Esophagus squamous epithelium (tissue), 5 donors: ENCODE measurements around the gene LANCL1. TPM values are rescaled to one million over a fixed set of nuclear protein-coding genes. Genes with fewer than 3 reads are reported as not detected.

Source experiments
- DNase-seq: peaks from one replicate; lab custom pipeline; 2025; lab: John Stamatoyannopoulos, UW
- H3K27ac ChIP-seq, 4 donors: fragments of 200-600 bp; sonication (generic); one replicate each; pipeline ENCODE4 v1.5.1; 2016 to 2019; ENCODE audit warnings: mild to moderate bottlenecking in 1 of 4
- H3K27me3 ChIP-seq, 4 donors: fragments of 200-600 bp; sonication (generic); 1 replicate in 3 of 4; 2 replicates in 1 of 4; pipeline versions ENCODE4 v1.5.1 to v1.6.0; 2017 to 2021; ENCODE audit warnings: antibody characterized with exemption in 1 of 4
- H3K36me3 ChIP-seq, 3 donors: fragments of 200-600 bp; sonication (generic); one replicate each; pipeline ENCODE4 v1.5.1; 2016 to 2019
- H3K4me1 ChIP-seq, 3 donors: fragments of 200-600 bp; sonication (generic); one replicate each; pipeline ENCODE4 v1.5.1; 2017 to 2019
- H3K4me3 ChIP-seq, 4 donors: fragments of 200-600 bp; sonication (generic); 1 replicate in 3 of 4; 2 replicates in 1 of 4; pipeline ENCODE4 v1.5.1; 2016 to 2019; ENCODE audit warnings: mild to moderate bottlenecking in 2 of 4, moderate library complexity in 1 of 4
- H3K9me3 ChIP-seq, 3 donors: fragments of 200-600 bp; sonication (generic); one replicate each; pipeline ENCODE4 v1.5.1; 2016 to 2019
- POLR2A ChIP-seq, 4 donors: fragments of 450-650 bp; IDR thresholded peaks; one replicate each; pipeline ENCODE4 v1.6.1; 2017; ENCODE audit warnings: antibody characterized with exemption in 4 of 4, mild to moderate bottlenecking in 4 of 4, moderate library complexity in 3 of 4
- WGBS, 2 donors: methylation state at CpG; one replicate each; pipeline ENCODE4 v1.1.5; 2018; 5-methylcytosine and 5-hydroxymethylcytosine counted together
- intact Hi-C: fragments of 100-400 bp; cut with DNase I; formaldehyde crosslinking; loops from one replicate; pipeline ENCODE4 v1.15.0; 2022
- total RNA-seq, 4 donors: library from RNA; depleted of rRNA; stranded (reverse); fragments of >200 nt; gene quantifications; one replicate each; pipeline ENCODE4 v1.1.0, GENCODE V29; 2016
- TF ChIP-seq, protein P1 (sequence below), 6 experiments: fragments of 450-650 bp in 4 of 6; fragments of 200-600 bp in 2 of 6; sonication (generic) in 2 of 6; IDR thresholded peaks; one replicate each; pipeline ENCODE4 v1.5.1; 2016 to 2019; ENCODE audit warnings: antibody characterized with exemption in 6 of 6, mild to moderate bottlenecking in 4 of 6, moderate library complexity in 4 of 6
- donor health status: DM: yes; HTN: yes; CAD: no.

LANCL1 gene
- total RNA-seq, 4 donors from 2014 or later = 15.4 to 28.9 (median 24.5) TPM

DNA sequence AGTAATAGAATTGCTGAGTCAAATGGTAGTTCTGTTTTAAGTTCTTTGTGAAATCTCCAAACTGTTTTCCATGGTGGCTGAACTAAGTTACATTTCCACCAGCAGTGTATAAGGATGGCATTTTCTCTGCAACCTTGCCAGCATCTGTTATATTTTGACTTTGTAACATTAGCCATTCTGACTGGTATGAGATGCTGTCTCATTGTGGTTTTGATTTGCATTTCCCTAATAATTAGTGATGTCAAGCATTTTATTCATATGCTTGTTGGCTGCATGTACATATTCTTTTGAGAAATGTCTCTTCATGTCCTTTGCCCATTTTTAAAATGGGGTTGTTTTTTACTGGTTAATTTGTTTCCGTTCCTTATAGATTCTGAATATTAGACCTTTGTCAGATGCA lies 63.9 kb downstream of the LANCL1 start:
- Histone ChIP-seq H3K4me3 (no peak overlapping the region), H3K4me1 (no peaks in the 10 kb centered on the region), H3K27me3 (no peaks in the 10 kb centered on the region), H3K9me3 (no peaks in the 10 kb centered on the region), H3K27ac (no peak overlapping the region), H3K36me3 (no peaks in the 10 kb centered on the region)
- no peak for TF ChIP-seq POLR2A (IDR thresholded peaks at IDR 0.05)
- TF ChIP-seq, protein P1, sequence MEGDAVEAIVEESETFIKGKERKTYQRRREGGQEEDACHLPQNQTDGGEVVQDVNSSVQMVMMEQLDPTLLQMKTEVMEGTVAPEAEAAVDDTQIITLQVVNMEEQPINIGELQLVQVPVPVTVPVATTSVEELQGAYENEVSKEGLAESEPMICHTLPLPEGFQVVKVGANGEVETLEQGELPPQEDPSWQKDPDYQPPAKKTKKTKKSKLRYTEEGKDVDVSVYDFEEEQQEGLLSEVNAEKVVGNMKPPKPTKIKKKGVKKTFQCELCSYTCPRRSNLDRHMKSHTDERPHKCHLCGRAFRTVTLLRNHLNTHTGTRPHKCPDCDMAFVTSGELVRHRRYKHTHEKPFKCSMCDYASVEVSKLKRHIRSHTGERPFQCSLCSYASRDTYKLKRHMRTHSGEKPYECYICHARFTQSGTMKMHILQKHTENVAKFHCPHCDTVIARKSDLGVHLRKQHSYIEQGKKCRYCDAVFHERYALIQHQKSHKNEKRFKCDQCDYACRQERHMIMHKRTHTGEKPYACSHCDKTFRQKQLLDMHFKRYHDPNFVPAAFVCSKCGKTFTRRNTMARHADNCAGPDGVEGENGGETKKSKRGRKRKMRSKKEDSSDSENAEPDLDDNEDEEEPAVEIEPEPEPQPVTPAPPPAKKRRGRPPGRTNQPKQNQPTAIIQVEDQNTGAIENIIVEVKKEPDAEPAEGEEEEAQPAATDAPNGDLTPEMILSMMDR (IDR thresholded peaks at IDR 0.05) = no peak
- 96 to 100% methylated on average over 1 of the region's 1 CpG for WGBS, 2 donors
- DNase-seq = no peak
- intact Hi-C loops = no loop called here

DNA sequence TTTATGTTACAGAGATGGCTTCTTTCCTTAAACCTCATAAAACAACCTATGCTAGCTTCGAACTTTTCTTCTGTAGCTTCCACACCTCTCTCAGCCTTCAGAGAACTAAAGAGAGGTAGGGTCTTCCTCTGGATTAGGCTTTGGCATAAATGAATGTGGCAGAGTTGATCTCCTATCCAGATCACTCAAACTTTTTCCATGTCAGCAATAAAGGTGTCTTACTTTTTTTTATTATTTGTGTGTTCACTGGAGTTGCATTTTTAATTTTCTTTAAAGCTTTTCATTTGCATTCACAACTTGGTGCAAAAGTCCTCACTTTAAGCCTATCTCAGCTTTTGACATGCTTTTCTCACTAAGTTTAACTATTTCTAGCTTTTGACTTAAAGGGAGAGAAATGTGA lies 66.0 kb downstream of the LANCL1 start:
- TF ChIP-seq POLR2A (IDR thresholded peaks at IDR 0.05) = no peak
- TF ChIP-seq, protein P1 (IDR thresholded peaks at IDR 0.05) = no peak
- Histone ChIP-seq H3K9me3 (no peaks in the 10 kb centered on the region), H3K36me3 (no peaks in the 10 kb centered on the region), H3K27me3 (no peaks in the 10 kb centered on the region), H3K27ac (no peak overlapping the region), H3K4me3 (no peak overlapping the region), H3K4me1 (peaks cover 0 to 4% (median 0%) of the 10 kb centered on the region in 3 donors)
- DNase-seq = no peak
- intact Hi-C loops = no loop called here
- 57 to 65% methylated on average over 1 of the region's 1 CpG for WGBS, 2 donors

DNA sequence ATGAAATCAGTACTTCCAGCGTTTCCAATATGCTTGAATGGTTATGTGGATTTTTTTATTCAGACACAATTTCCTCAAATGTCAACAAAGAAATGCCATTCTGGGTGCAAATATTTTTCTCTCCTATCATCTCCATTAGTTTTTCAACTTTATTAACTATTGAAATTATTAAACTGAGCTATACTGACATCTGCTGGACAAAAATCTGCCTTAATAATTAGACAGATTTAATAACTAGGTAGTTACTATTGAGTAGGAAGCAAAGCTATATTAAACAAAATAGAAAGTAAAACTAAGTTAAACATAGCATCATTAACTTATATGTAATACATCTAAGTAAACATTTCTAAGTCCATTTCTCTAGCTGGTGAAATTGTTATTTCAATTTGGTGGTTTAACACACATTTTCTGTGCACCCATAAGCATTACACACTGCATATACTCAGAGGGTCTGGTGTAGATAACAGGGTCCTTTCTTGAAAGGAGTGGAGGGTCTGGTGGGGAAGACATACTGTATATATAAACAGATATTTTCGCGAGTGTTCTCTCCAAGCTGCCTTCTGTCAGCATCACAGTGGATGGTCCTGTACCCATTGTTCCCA lies 77.0 kb downstream of the LANCL1 start:
- intact Hi-C loops = loop anchor here (10.0 kb wide), 1 partner anchor 155 kb away; no protein-coding TSS in a partner anchor

DNA sequence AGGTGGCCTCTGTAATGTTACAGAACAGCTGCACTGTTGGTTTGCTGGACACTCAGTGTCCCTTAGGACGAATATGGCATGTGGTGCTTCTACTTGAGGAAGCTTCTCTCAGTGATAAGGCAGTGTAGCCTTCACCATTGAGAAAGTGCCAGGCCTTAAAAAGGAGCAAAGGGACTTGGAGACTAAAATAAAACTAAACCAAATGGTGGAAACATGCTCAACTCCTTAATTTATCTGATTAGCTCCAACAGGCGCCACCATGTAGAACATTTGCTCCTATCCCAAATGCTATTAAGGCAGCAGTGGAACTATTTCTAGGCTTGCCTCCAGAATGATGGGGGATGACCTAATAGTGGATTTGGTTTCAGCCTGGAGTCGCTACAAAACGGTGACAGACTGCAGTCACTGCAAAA lies 84.1 kb downstream of the LANCL1 start:
- TF ChIP-seq, protein P1 (IDR thresholded peaks at IDR 0.05) = no peak
- no peak for TF ChIP-seq POLR2A (IDR thresholded peaks at IDR 0.05)
- no peak overlapping the region for H3K27ac ChIP-seq
- H3K36me3 ChIP-seq = no peaks in the 10 kb centered on the region
- H3K4me1 ChIP-seq = no peaks in the 10 kb centered on the region
- no peak for DNase-seq
- WGBS, 2 donors = 64 to 72% methylated on average over 4 of the region's 4 CpGs
- no peaks in the 10 kb centered on the region for H3K9me3 ChIP-seq
- H3K27me3 ChIP-seq = no peaks in the 10 kb centered on the region
- intact Hi-C loops = loop anchor here (10.0 kb wide), 1 partner anchor 148 kb away; no protein-coding TSS in a partner anchor
- H3K4me3 ChIP-seq = no peak overlapping the region

More for the DNA sequence above, 77.0 kb downstream of the LANCL1 start:
- no peaks in the 10 kb centered on the region for H3K27me3 ChIP-seq
- H3K4me1 ChIP-seq = no peaks in the 10 kb centered on the region
- no peak overlapping the region for H3K4me3 ChIP-seq
- no peak for TF ChIP-seq POLR2A (IDR thresholded peaks at IDR 0.05)
- TF ChIP-seq, protein P1 (IDR thresholded peaks at IDR 0.05) = peak in 3 of 6 experiments; percentile 27 to 52 (median 40)
- no peak for DNase-seq
- no peaks in the 10 kb centered on the region for H3K36me3 ChIP-seq
- no peaks in the 10 kb centered on the region for H3K9me3 ChIP-seq
- WGBS, 2 donors = 43 to 63% methylated on average over 3 of the region's 3 CpGs
- no peak overlapping the region for H3K27ac ChIP-seq

DNA sequence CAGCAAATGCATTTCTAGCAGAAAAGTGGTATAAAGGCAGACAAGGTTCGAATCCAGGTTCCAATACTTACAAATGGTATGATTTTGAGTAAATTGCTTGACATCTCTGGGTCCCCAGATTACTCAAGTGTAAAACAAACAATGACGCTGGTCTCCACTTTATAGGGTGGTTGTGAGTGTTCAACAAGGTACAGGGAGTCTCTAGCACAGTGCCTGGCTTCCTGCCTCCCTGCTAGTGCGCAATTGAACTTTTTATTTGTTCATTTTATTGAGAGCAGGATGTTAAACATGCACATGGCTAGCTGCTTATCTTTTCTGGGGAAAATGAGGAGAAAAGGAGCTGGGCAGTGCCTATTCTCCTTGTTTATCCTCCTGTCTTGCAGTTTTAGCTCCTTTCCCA lies 86.7 kb downstream of the LANCL1 start:
- DNase-seq = no peak
- Histone ChIP-seq H3K27ac (no peak overlapping the region), H3K27me3 (no peaks in the 10 kb centered on the region), H3K4me1 (no peaks in the 10 kb centered on the region), H3K4me3 (no peak overlapping the region), H3K36me3 (no peaks in the 10 kb centered on the region), H3K9me3 (no peaks in the 10 kb centered on the region)
- intact Hi-C loops = loop anchor here (10.0 kb wide), 1 partner anchor 145 kb away; no protein-coding TSS in a partner anchor
- TF ChIP-seq, protein P1 (IDR thresholded peaks at IDR 0.05) = no peak
- TF ChIP-seq POLR2A (IDR thresholded peaks at IDR 0.05) = no peak
- WGBS, 2 donors = 77 to 81% methylated on average over 3 of the region's 3 CpGs
